GM12878 (cell line): ENCODE results near the gene ANXA5.

Source experiments
- CHD2 ChIP-seq: IDR thresholded peaks from 2 replicates; pipeline ENCODE4 v1.6.1; 2011; ENCODE audit warnings: low read depth, low read length, improper control_type of control experiment, borderline replicate concordance
- SIN3A ChIP-seq: IDR thresholded peaks from 2 replicates; pipeline ENCODE4 v1.6.1; 2012; ENCODE audit warnings: low read depth, low read length, improper control_type of control experiment
- USF2 ChIP-seq: IDR thresholded peaks from 2 replicates; pipeline ENCODE4 v1.6.1; 2011; ENCODE audit warnings: low read depth, low read length, improper control_type of control experiment, borderline replicate concordance
- YY1 ChIP-seq: IDR thresholded peaks from 2 replicates; pipeline ENCODE4 v1.6.1; 2011; ENCODE audit warnings: low read depth, mild to moderate bottlenecking, low read length

- TF ChIP-seq YY1 = no peak
- TF ChIP-seq CHD2 = no peak
- no peak for TF ChIP-seq SIN3A
- TF ChIP-seq USF2 = no peak
Observed at GRCh38 chr4:121740796-121741409, 44.1 kb upstream of the ANXA5 start.
